Prostate gland (tissue), 2 donors: Measurements from ENCODE around the gene AFF2. TPM values are rescaled to one million over a fixed set of nuclear protein-coding genes. Genes with fewer than 3 reads are reported as not detected.

Experiments used
- DNase-seq: peaks from one replicate; pipeline ENCODE4 v3.0.0-alpha.2; 2019; ENCODE audit warnings: low spot score
- H3K27ac ChIP-seq, 2 donors: fragments of 200-600 bp; sonication (generic); 2 replicates each; pipeline ENCODE4 v1.5.1; 2017 to 2019
- H3K27me3 ChIP-seq: fragments of 200-600 bp; sonication (generic); replicated peaks from 2 replicates; pipeline ENCODE4 v1.5.1; 2019; ENCODE audit not compliant: insufficient read depth
- H3K36me3 ChIP-seq, 2 donors: fragments of 200-600 bp; sonication (generic); 1 replicate in 1 of 2; 2 replicates in 1 of 2; pipeline versions ENCODE4 v1.5.1 to v1.8.1; 2017 to 2019
- H3K4me1 ChIP-seq: fragments of 200-600 bp; sonication (generic); replicated peaks from 2 replicates; pipeline ENCODE4 v1.5.1; 2019
- H3K4me3 ChIP-seq, 2 donors: fragments of 200-600 bp; sonication (generic); 2 replicates each; pipeline ENCODE4 v1.5.1; 2017 to 2019
- H3K9me3 ChIP-seq: fragments of 200-600 bp; sonication (generic); 2 replicates; pipeline ENCODE4 v1.5.1; 2017
- CTCF ChIP-seq, 4 experiments: fragments of 200-600 bp in 2 of 4; fragments of 450-650 bp in 2 of 4; sonication (generic) in 2 of 4; IDR thresholded peaks; 1 replicate in 3 of 4; 2 replicates in 1 of 4; pipeline ENCODE4 v1.5.1; 2016 to 2019; ENCODE audit warnings: antibody characterized with exemption in 4 of 4, mild to moderate bottlenecking in 2 of 4, moderate library complexity in 2 of 4
- POLR2A ChIP-seq: fragments of 450-650 bp; IDR thresholded peaks from one replicate; pipeline ENCODE4 v1.6.1; 2016; ENCODE audit warnings: antibody characterized with exemption, mild to moderate bottlenecking
- POLR2AphosphoS5 ChIP-seq: sonication (generic); formaldehyde crosslinking; IDR thresholded peaks from one replicate; pipeline ENCODE4 v1.6.1; 2017; ENCODE audit warnings: antibody characterized with exemption
- WGBS: methylation state at CpG from one replicate; pipeline ENCODE4 v1.1.5; 2018; 5-methylcytosine and 5-hydroxymethylcytosine counted together
- intact Hi-C: fragments of 100-400 bp; cut with DNase I; formaldehyde crosslinking; loops from one replicate; pipeline ENCODE4 v1.14.2; 2022
- total RNA-seq, 2 donors: library from RNA; depleted of rRNA; stranded (reverse); fragments of >200 nt; gene quantifications; one replicate each; pipeline ENCODE4 v1.1.0, GENCODE V29; 2016

AFF2 gene
- total RNA-seq, 2 donors from 2014 or later = 0.27 to 22.2 TPM

DNA sequence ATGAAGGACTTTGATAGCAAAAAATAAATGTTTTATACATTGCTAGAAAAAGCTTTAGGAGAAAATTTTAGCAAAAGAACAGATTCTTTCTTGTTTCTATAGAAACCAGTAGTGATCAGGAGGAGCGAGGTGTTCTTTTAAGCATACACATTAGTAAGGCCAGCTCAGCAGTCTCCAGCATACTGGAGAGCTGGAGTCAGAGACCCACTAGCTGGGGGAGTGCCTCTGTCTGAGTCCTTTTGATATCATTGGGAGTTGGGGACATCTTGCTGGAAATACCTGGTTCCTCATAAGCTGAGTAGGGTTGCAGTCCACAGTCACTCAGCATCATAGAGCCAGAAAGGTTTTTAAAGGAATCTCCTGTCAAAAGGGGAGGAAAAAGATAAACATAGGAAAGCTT, 67.4 kb downstream of the AFF2 start:
- DNase-seq = no peak
- H3K36me3 ChIP-seq = no peaks in the 10 kb centered on the region
- H3K27ac ChIP-seq = no peak overlapping the region
- no peak for TF ChIP-seq POLR2A
- no peak for TF ChIP-seq CTCF (IDR thresholded peaks at IDR 0.05)
- no peak for TF ChIP-seq POLR2AphosphoS5
- H3K4me1 ChIP-seq = no peaks in the 10 kb centered on the region
- no peak overlapping the region for H3K4me3 ChIP-seq
- 69% methylated on average over 1 of the region's 1 CpG for WGBS
- H3K9me3 ChIP-seq = no peaks in the 10 kb centered on the region
- no peaks in the 10 kb centered on the region for H3K27me3 ChIP-seq
- intact Hi-C loops = no loop called here

GRCh38 chrX:148568763-148569162, 68.3 kb downstream of the AFF2 start:
- intact Hi-C loops = no loop called here
- DNase-seq = no peak
- TF ChIP-seq POLR2AphosphoS5 (no peak), POLR2A (no peak), CTCF (IDR thresholded peaks at IDR 0.05) (no peak)
- no peaks in the 10 kb centered on the region for H3K9me3 ChIP-seq
- no peak overlapping the region for H3K27ac ChIP-seq
- H3K27me3 ChIP-seq = no peaks in the 10 kb centered on the region
- 78% methylated on average over 2 of the region's 2 CpGs for WGBS
- no peaks in the 10 kb centered on the region for H3K36me3 ChIP-seq
- no peak overlapping the region for H3K4me3 ChIP-seq
- H3K4me1 ChIP-seq = no peaks in the 10 kb centered on the region

- Histone ChIP-seq H3K9me3 (no peaks in the 10 kb centered on the region), H3K36me3 (no peaks in the 10 kb centered on the region), H3K4me1 (no peaks in the 10 kb centered on the region), H3K4me3 (no peak overlapping the region), H3K27ac (no peak overlapping the region), H3K27me3 (no peaks in the 10 kb centered on the region)
- TF ChIP-seq CTCF (IDR thresholded peaks at IDR 0.05) = no peak
- intact Hi-C loops = no loop called here
- 92% methylated on average over 4 of the region's 4 CpGs for WGBS
- no peak for DNase-seq
These were observed 71.9 kb downstream of the AFF2 start for GRCh38 chrX:148572337-148572736.

DNA sequence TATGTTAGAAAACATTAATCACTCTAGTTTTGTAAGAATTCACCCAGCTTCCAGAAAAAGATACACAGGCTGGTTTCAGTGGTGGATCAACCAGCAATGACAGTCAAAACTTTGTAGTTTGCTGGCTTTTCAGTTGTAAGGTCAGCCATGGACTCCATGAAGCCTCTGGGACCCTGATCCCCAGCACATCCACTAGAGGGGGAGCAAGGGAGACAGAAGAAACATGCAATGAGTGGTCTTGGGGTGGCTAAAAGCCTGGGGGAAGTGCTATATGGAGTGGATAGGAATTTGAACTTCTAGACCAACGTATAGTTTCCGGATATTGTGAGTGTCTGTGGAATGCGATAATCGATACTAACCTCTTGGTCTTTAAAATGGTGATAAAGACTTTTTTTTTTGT, 72.7 kb downstream of the AFF2 start:
- WGBS = 91% methylated on average over 4 of the region's 4 CpGs
- TF ChIP-seq CTCF (IDR thresholded peaks at IDR 0.05) = no peak
- TF ChIP-seq POLR2AphosphoS5 = no peak
- no peak for TF ChIP-seq POLR2A
- intact Hi-C loops = no loop called here

GRCh38 chrX:148574237-148574973, 74.0 kb downstream of the AFF2 start:
- H3K27ac ChIP-seq = no peak overlapping the region
- 80% methylated on average over 3 of the region's 3 CpGs for whole genome bisulfite sequencing
- H3K36me3 ChIP-seq = no peaks in the 10 kb centered on the region
- no peaks in the 10 kb centered on the region for H3K27me3 ChIP-seq
- no peaks in the 10 kb centered on the region for H3K4me1 ChIP-seq
- DNase-seq = no peak
- no peak for TF ChIP-seq POLR2A
- H3K9me3 ChIP-seq = no peaks in the 10 kb centered on the region
- no peak overlapping the region for H3K4me3 ChIP-seq
- intact Hi-C loops = no loop called here

More for the DNA sequence above, 72.7 kb downstream of the AFF2 start:
- no peaks in the 10 kb centered on the region for H3K36me3 ChIP-seq
- H3K27ac ChIP-seq = no peak overlapping the region
- H3K27me3 ChIP-seq = no peaks in the 10 kb centered on the region
- no peaks in the 10 kb centered on the region for H3K4me1 ChIP-seq
- no peak overlapping the region for H3K4me3 ChIP-seq
- H3K9me3 ChIP-seq = no peaks in the 10 kb centered on the region
- DNase-seq = no peak
